GM12878 (cell line): ENCODE data around the gene RGS12. TPM values are rescaled to one million over a fixed set of nuclear protein-coding genes. Genes with fewer than 3 reads are reported as not detected.

Experiments used
- ATAC-seq: fragments of 200-7000 bp; cut with Tn5 transposase; 3 replicates; pipeline ENCODE4 v1.9.1; 2020; ENCODE audit warnings: mild to moderate bottlenecking, moderate library complexity
- BruUV-seq: library from RNA; stranded (reverse); fragments of 400-500 nt; replicated peaks from 2 replicates; lab custom pipeline; 2021; lab: Mats Ljungman, UMichigan
- CTCF ChIA-PET: fragments of 300-600 bp; sonication (Branson Sonifier 250); formaldehyde crosslinking; extraction: SDS; loops from one replicate; lab custom pipeline; 2021; ENCODE audit warnings: inconsistent platforms; lab: Yijun Ruan, JAX
- POLR2A ChIA-PET: fragments of 350-600 bp; formaldehyde crosslinking; extraction: SDS; loops from one replicate; lab custom pipeline; 2021; ENCODE audit warnings: inconsistent platforms; lab: Charles Lee
- RAD21 ChIA-PET: fragments of 300-600 bp; sonication (Branson Sonifier 250); formaldehyde crosslinking; loops from one replicate; lab custom pipeline; 2023; ENCODE audit warnings: antibody characterized with exemption; ENCODE audit not compliant: unreplicated experiment; lab: Charles Lee
- SMC1A ChIA-PET: fragments of 300-600 bp; sonication (Branson Sonifier 250); formaldehyde crosslinking; loops from one replicate; lab custom pipeline; 2023; ENCODE audit not compliant: unreplicated experiment, uncharacterized antibody; lab: Charles Lee
- DNase-seq: peaks from one replicate; pipeline ENCODE4 v3.0.0-alpha.2; 2011; ENCODE audit warnings: low read depth, low spot score
- FAIRE-seq: peaks from 3 replicates; lab custom pipeline; 2011; peaks lifted over from hg19 to GRCh38; lab: Jason Lieb, UNC
- H2AFZ ChIP-seq: 2 replicates; pipeline ENCODE4 v1.6.0; 2011; ENCODE audit warnings: low read depth, low read length, control low read depth; ENCODE audit not compliant: control insufficient read depth
- H3K27ac ChIP-seq: 2 replicates; pipeline ENCODE4 v1.5.1; 2011; ENCODE audit warnings: control low read depth; ENCODE audit not compliant: control insufficient read depth, insufficient read depth
- H3K27me3 ChIP-seq, 2 experiments: replicated peaks in 1 of 2; 2 replicates each; pipeline versions ENCODE4 v1.6.0 to v1.6.1; 2011; ENCODE audit warnings: low read length in 1 of 2; ENCODE audit not compliant: control insufficient read depth in 2 of 2, insufficient read depth in 2 of 2
- H3K36me3 ChIP-seq, 2 experiments: 2 replicates each; pipeline ENCODE4 v1.5.1; 2011; ENCODE audit warnings: low read length in 1 of 2; ENCODE audit not compliant: control insufficient read depth in 2 of 2, insufficient read depth in 2 of 2
- H3K4me1 ChIP-seq: 2 replicates; pipeline ENCODE4 v1.6.1; 2011; ENCODE audit warnings: mild to moderate bottlenecking, low read length, moderate library complexity, mixed read lengths; ENCODE audit not compliant: control insufficient read depth, insufficient read depth
- H3K4me2 ChIP-seq: 2 replicates; pipeline ENCODE4 v1.6.0; 2011; ENCODE audit warnings: control low read depth; ENCODE audit not compliant: control insufficient read depth, insufficient read depth
- H3K4me3 ChIP-seq: fragments of 200-600 bp; sonication (generic); 2 replicates; pipeline ENCODE4 v1.5.1; 2016
- H3K79me2 ChIP-seq: 2 replicates; pipeline ENCODE4 v1.6.0; 2011; ENCODE audit warnings: low read length; ENCODE audit not compliant: control insufficient read depth, insufficient read depth
- H3K9ac ChIP-seq: 2 replicates; pipeline ENCODE4 v1.8.0; 2011; ENCODE audit warnings: low read length, control low read depth, mixed read lengths; ENCODE audit not compliant: control insufficient read depth, insufficient read depth
- H3K9me3 ChIP-seq: replicated peaks from 3 replicates; pipeline ENCODE4 v1.5.1; 2011; ENCODE audit warnings: mild to moderate bottlenecking, low read length; ENCODE audit not compliant: control insufficient read depth, insufficient read depth
- H4K20me1 ChIP-seq: 2 replicates; pipeline ENCODE4 v1.6.0; 2011; ENCODE audit not compliant: control insufficient read depth, insufficient read depth
- IRF5 ChIP-seq: fragments of 450-650 bp; IDR thresholded peaks from 2 replicates; pipeline ENCODE4 v1.6.1; 2017; ENCODE audit warnings: borderline replicate concordance
- SKIL ChIP-seq: fragments of 450-650 bp; IDR thresholded peaks from 2 replicates; pipeline ENCODE4 v1.6.1; 2017; ENCODE audit warnings: mild to moderate bottlenecking, low read depth, inconsistent platforms; ENCODE audit not compliant: poor library complexity, severe bottlenecking
- TCF7 ChIP-seq: IDR thresholded peaks from 2 replicates; pipeline ENCODE4 v1.6.1; 2014; ENCODE audit warnings: antibody characterized with exemption, borderline replicate concordance
- YBX1 ChIP-seq: fragments of 450-650 bp; IDR thresholded peaks from 2 replicates; pipeline ENCODE4 v1.6.1; 2016; ENCODE audit warnings: antibody characterized with exemption
- YY1 ChIP-seq: IDR thresholded peaks from 2 replicates; pipeline ENCODE4 v1.6.1; 2011; ENCODE audit warnings: low read depth, mild to moderate bottlenecking, low read length
- WGBS: methylation state at CpG from one replicate; pipeline ENCODE4 v1.1.6; 2016; ENCODE audit warnings: low lambda C conversion rate; ENCODE audit not compliant: insufficient replicate concordance, insufficient coverage; ENCODE audit errors: missing lambda C conversion rate; 5-methylcytosine and 5-hydroxymethylcytosine counted together
- in situ Hi-C: fragments of 300-500 bp; cut with MboI; formaldehyde crosslinking; loops from 9 replicates; pipeline ENCODE4 v1.14.3; 2018; ENCODE audit warnings: mixed read lengths
- intact Hi-C: fragments of 100-400 bp; cut with micrococcal nuclease; formaldehyde crosslinking; loops from one replicate; pipeline ENCODE4 v1.14.2; 2022; ENCODE audit not compliant: unreplicated experiment
- polyA plus RNA-seq, 11 experiments: library from polyadenylated mRNA; depleted of rRNA in 4 of 11; unstranded in 6 of 11; stranded (reverse) in 5 of 11; fragments of >200 nt; fragmentation: Nextera tagmentation in 4 of 11; fragmentation: Illumina TruSeq in 1 of 11; extraction: Ambion mirVana in 4 of 11; extraction: Trizol in 1 of 11; gene quantifications; 1 replicate in 1 of 11; 2 replicates in 10 of 11; pipeline versions ENCODE4 v1.2.1 to v1.2.3, GENCODE V29; 2011 to 2016; ENCODE audit warnings: inconsistent platforms in 2 of 11, missing spikeins in 2 of 11, low read depth in 1 of 11
- total RNA-seq, 4 experiments: library from RNA; depleted of rRNA in 3 of 4; stranded (reverse); fragments of >200 nt in 3 of 4; fragmentation: Illumina TruSeq in 1 of 4; extraction: Trizol in 1 of 4; gene quantifications; 2 replicates each; pipeline versions ENCODE4 v1.2.1 to v1.2.3, GENCODE V29; 2013 to 2021

The RGS12 gene
- total and polyA plus RNA-seq, 10 of the 15 experiments (the other 5 are each of a cell fraction or from before 2014, with no cell fraction given) = 0.02 to 2.2 (median 0.73) TPM

- no TSS peak for BruUV-seq
- H3K27me3 ChIP-seq = no peaks in the 10 kb centered on the region
- no peak overlapping the region for H3K4me3 ChIP-seq
- no peaks in the 10 kb centered on the region; the same call in 1 of the 2 replicates for H3K4me1 ChIP-seq
- SMC1A ChIA-PET = no interaction called here
- no peak overlapping the region for H3K27ac ChIP-seq
- H3K4me2 ChIP-seq = no peak overlapping the region
- in situ Hi-C loops = no loop called here
- RAD21 ChIA-PET = no interaction called here
- DNase-seq = no peak
- TF ChIP-seq TCF7 (no peak), YY1 (no peak), YBX1 (no peak), SKIL (no peak), IRF5 (no peak)
- TF ChIP-seq, all 136 proteins: peak for 0
- H4K20me1 ChIP-seq = no peaks in the 10 kb centered on the region
- ATAC-seq (no peak), FAIRE-seq (no peak)
- no peak overlapping the region for H3K9ac ChIP-seq
- H2AFZ ChIP-seq = no peak overlapping the region
- H3K36me3 ChIP-seq = no peaks in the 10 kb centered on the region
- ChIA-PET POLR2A (no interaction called here), CTCF (interaction anchor here (2.4 kb wide), 1 partner anchor 17 kb away, joined by 9 read pairs; no protein-coding TSS in a partner anchor)
- intact Hi-C loops = no loop called here
- H3K9me3 ChIP-seq = no peaks in the 10 kb centered on the region
- H3K79me2 ChIP-seq = no peaks in the 10 kb centered on the region
- WGBS = 64% methylated on average over 10 of the region's 10 CpGs
Observed at GRCh38 chr4:3328814-3329663, 36.2 kb downstream of the RGS12 start.
